ENCODE results near the gene LIPE. TPM values are rescaled to one million over a fixed set of nuclear protein-coding genes. Genes with fewer than 3 reads are reported as not detected.

The LIPE gene
- polyA plus RNA-seq, 1 experiment, result 1.5 TPM

- DNase-seq (ENCODE audit: low read depth, low spot score), result no peak
- Histone ChIP-seq H3K4me3 (ENCODE audit: low read depth, low read length) (no peak overlapping the region), H3K27me3 (ENCODE audit: control insufficient read depth, insufficient read depth, low read length) (no peaks in the 10 kb centered on the region), H3K27ac (ENCODE audit: low read depth, low read length) (no peak overlapping the region), H3K9me3 (ENCODE audit: control insufficient read depth, insufficient read depth, low read length) (no peaks in the 10 kb centered on the region; the same call in 1 of the 2 replicates)
- ChIA-PET POLR2A (interaction anchor here (0.6 kb wide), 1 partner anchor 131 kb away, joined by 4 read pairs; no protein-coding TSS in a partner anchor), CTCF (no interaction called here)
- no peak for TF ChIP-seq CTCF (IDR thresholded peaks at IDR 0.05; ENCODE audit: low read depth, low read length)
Measured at GRCh38 chr19:42370626-42371175, 56.5 kb downstream of the LIPE start.

- POLR2A ChIA-PET, result interaction anchor here (0.6 kb wide), 1 partner anchor 131 kb away, joined by 4 read pairs; no protein-coding TSS in a partner anchor
- no peaks in the 10 kb centered on the region for H3K27me3 ChIP-seq (ENCODE audit: control insufficient read depth, insufficient read depth, low read length)
- no peak for DNase-seq (ENCODE audit: low read depth, low spot score)
- H3K4me3 ChIP-seq (ENCODE audit: low read depth, low read length), result no peak overlapping the region
- CTCF ChIA-PET, result no interaction called here
- no peak overlapping the region for H3K27ac ChIP-seq (ENCODE audit: low read depth, low read length)
- no peaks in the 10 kb centered on the region; the same call in 1 of the 2 replicates for H3K9me3 ChIP-seq (ENCODE audit: control insufficient read depth, insufficient read depth, low read length)
- TF ChIP-seq CTCF (IDR thresholded peaks at IDR 0.05; ENCODE audit: low read depth, low read length), result no peak
Measured at GRCh38 chr19:42370068-42370520, 57.1 kb downstream of the LIPE start.

GRCh38 chr19:42369433-42370067 lies 57.6 kb downstream of the LIPE start:
- POLR2A ChIA-PET, result interaction anchor here (0.6 kb wide), 1 partner anchor 130 kb away, joined by 4 read pairs; no protein-coding TSS in a partner anchor
- H3K4me3 ChIP-seq (ENCODE audit: low read depth, low read length), result no peak overlapping the region
- CTCF ChIA-PET, result no interaction called here
- DNase-seq (ENCODE audit: low read depth, low spot score), result no peak
- H3K27me3 ChIP-seq (ENCODE audit: control insufficient read depth, insufficient read depth, low read length), result no peaks in the 10 kb centered on the region
- no peak for TF ChIP-seq CTCF (IDR thresholded peaks at IDR 0.05; ENCODE audit: low read depth, low read length)
- no peak overlapping the region for H3K27ac ChIP-seq (ENCODE audit: low read depth, low read length)
- H3K9me3 ChIP-seq (ENCODE audit: control insufficient read depth, insufficient read depth, low read length), result no peaks in the 10 kb centered on the region; the same call in 1 of the 2 replicates

- Histone ChIP-seq H3K27me3 (ENCODE audit: control insufficient read depth, insufficient read depth, low read length) (no peaks in the 10 kb centered on the region), H3K27ac (ENCODE audit: low read depth, low read length) (no peak overlapping the region), H3K4me3 (ENCODE audit: low read depth, low read length) (no peak overlapping the region), H3K9me3 (ENCODE audit: control insufficient read depth, insufficient read depth, low read length) (peaks cover 4% of the 10 kb centered on the region)
- ChIA-PET CTCF (no interaction called here), POLR2A (no interaction called here)
- DNase-seq (ENCODE audit: low read depth, low spot score), result no peak
- no peak for TF ChIP-seq CTCF (IDR thresholded peaks at IDR 0.05; ENCODE audit: low read depth, low read length)
Measured at GRCh38 chr19:42368765-42369164, 58.4 kb downstream of the LIPE start.

- Histone ChIP-seq H3K27me3 (ENCODE audit: control insufficient read depth, insufficient read depth, low read length) (no peaks in the 10 kb centered on the region), H3K4me3 (ENCODE audit: low read depth, low read length) (no peak overlapping the region), H3K27ac (ENCODE audit: low read depth, low read length) (no peak overlapping the region), H3K9me3 (ENCODE audit: control insufficient read depth, insufficient read depth, low read length) (peaks cover 6% of the 10 kb centered on the region)
- ChIA-PET POLR2A (no interaction called here), CTCF (no interaction called here)
- no peak for DNase-seq (ENCODE audit: low read depth, low spot score)
- no peak for TF ChIP-seq CTCF (IDR thresholded peaks at IDR 0.05; ENCODE audit: low read depth, low read length)
Measured at GRCh38 chr19:42368360-42368759, 58.8 kb downstream of the LIPE start.
